ENCODE measurements around the gene CAVIN4. TPM values are rescaled to one million over a fixed set of nuclear protein-coding genes. Genes with fewer than 3 reads are reported as not detected.

Gene CAVIN4
- total RNA-seq, 5 donors from 2014 or later (not counting 1 experiment from before 2014, with no cell fraction given) = 0.13 to 0.26 (median 0.18) TPM; not detected in 1

DNA sequence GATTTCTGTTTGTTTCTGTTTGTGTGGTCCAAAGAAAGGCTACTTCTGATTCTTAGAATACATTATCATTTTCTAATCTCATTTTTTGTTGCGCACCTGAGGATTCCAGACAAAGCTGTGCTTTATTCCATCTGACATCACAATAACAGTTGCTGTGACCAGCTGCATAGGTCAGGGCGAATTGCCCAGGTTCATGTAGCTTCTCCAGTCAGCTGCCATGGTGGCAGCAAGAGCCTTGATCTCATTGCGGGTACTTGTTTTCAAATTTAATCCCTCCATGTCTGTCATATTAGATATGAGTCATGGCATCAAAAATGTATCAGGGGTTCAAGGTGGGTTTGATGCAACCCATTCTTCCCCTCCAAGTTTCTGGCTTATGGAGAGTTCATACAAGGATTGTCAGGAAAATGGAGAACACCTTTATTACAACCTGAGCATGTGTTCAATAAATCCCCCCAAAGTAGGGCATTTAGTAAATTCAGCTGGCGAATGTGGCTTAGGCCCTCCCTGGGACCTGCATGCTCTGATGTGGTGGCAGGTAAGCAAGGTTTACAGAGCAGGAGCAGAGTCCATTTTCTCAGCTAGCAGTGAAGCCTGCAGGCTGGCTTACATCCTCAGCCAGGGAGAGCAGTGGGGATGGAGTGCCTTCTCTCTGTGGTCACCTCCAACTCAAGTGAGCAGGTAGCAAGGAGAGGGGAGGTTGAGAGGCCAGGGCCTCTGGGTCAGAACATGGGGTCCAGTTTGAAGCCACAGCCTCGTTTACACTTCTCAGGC is 13.9 kb downstream of the CAVIN4 start:
- no peaks in the 10 kb centered on the region for H3K27me3 Mint-ChIP-seq
- no peaks in the 10 kb centered on the region for H3K27me3 ChIP-seq (replicated peaks in 1 of 2; ENCODE audit: control insufficient read depth in 2 of 2, extremely low read depth in 1 of 2, insufficient read depth in 2 of 2, low read length in 1 of 2)
- H3K27ac ChIP-seq (ENCODE audit: low read length) = no peak overlapping the region
- H3K36me3 Mint-ChIP-seq = no peaks in the 10 kb centered on the region
- POLR2A ChIA-PET = interaction anchor here in 1 of 2 donors (0.5 kb wide), 1 partner anchor 1369 kb away, joined by 3 read pairs; no protein-coding TSS in a partner anchor
- CTCF ChIA-PET = no interaction called here
- H3K4me3 ChIP-seq (ENCODE audit: control insufficient read depth in 1 of 2, extremely low read depth in 1 of 2, low read length in 1 of 2) = no peak overlapping the region
- H3K36me3 ChIP-seq (ENCODE audit: control insufficient read depth in 2 of 2, extremely low read depth in 1 of 2, insufficient read depth in 1 of 2, low read length in 1 of 2) = no peaks in the 10 kb centered on the region
- peaks cover 0 to 7% (median 6%) of the 10 kb centered on the region in 3 donors for H3K4me1 Mint-ChIP-seq
- no peak overlapping the region for H3K27ac Mint-ChIP-seq
- H3K4me3 Mint-ChIP-seq = no peak overlapping the region
- ATAC-seq (replicated peaks in 1 of 4) (no peak), DNase-seq (no peak)
- no peaks in the 10 kb centered on the region for H3K4me1 ChIP-seq (ENCODE audit: control insufficient read depth in 1 of 2, extremely low read depth in 1 of 2, insufficient read depth in 2 of 2, low read length in 2 of 2)
- H3K9me3 ChIP-seq = no peaks in the 10 kb centered on the region
- 59% methylated on average over 3 of the region's 5 CpGs for WGBS (ENCODE audit: insufficient coverage)
- H3K9me3 Mint-ChIP-seq = no peaks in the 10 kb centered on the region

DNA sequence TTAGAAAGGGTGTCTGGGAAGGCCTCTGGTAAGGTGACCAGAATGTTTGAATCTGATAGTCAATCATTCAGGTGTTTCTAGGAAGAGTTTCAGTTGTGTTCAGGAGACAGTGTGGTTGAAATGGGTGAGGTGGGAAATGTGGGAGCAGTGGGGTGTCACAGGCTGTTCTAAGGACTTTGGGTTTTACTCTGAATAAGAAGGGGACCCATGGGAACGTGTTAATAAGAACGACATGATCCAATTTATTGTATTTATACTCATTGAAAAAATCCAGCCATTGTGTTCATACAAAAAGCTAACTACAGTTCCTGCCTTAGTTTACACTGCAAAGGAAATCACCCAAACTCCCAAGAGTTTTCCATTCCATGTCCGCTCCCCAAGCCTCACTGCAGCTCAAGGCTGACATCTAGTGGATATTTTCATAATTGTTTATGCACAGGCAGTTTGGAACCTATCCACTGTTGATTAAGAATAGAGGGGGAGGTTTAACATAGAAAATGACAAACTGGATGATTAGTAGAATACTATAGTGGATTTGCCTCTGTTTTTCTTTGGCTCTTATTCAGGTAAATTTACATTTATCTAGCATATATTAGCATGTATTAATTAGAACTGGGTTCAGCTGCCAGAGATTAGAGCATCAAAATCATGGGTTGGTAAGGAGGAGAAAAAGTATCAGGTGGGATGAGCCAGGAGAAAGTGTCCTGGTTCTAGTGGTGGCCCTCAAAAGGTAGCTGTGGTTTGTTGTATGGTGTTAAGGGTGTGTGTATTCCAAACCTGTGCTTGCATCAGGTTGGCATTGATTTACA is 17.7 kb downstream of the CAVIN4 start:
- H3K27me3 ChIP-seq (replicated peaks in 1 of 2; ENCODE audit: control insufficient read depth in 2 of 2, extremely low read depth in 1 of 2, insufficient read depth in 2 of 2, low read length in 1 of 2) = no peaks in the 10 kb centered on the region
- no peak overlapping the region for H3K27ac ChIP-seq (ENCODE audit: low read length)
- no peak overlapping the region for H3K4me3 ChIP-seq (ENCODE audit: control insufficient read depth in 1 of 2, extremely low read depth in 1 of 2, low read length in 1 of 2)
- DNase-seq (peak in 2 of 35 experiments; percentile 13 to 67), ATAC-seq (replicated peaks in 1 of 4) (no peak)
- peaks cover 6 to 16% of the 10 kb centered on the region in 2 experiments for H3K4me1 ChIP-seq (ENCODE audit: control insufficient read depth in 1 of 2, extremely low read depth in 1 of 2, insufficient read depth in 2 of 2, low read length in 2 of 2)
- H3K4me1 Mint-ChIP-seq = peaks cover 18 to 28% (median 27%) of the 10 kb centered on the region in 3 donors
- ChIA-PET CTCF (interaction anchor here (0.6 to 1.2 kb wide), 6 partner anchors 26 to 1413 kb away, joined by 3 to 4 read pairs (median 3); partner anchors contain the start of genes MRPL50 (in 1 of the 2) and ZNF189 (in 1 of the 2)), POLR2A (no interaction called here)
- H3K27me3 Mint-ChIP-seq = no peaks in the 10 kb centered on the region
- no peaks in the 10 kb centered on the region for H3K9me3 ChIP-seq
- WGBS (ENCODE audit: insufficient coverage) = no CpG with 5 or more reads among the region's 3 CpGs
- H3K36me3 Mint-ChIP-seq = no peaks in the 10 kb centered on the region
- no peak overlapping the region for H3K4me3 Mint-ChIP-seq
- H3K36me3 ChIP-seq (ENCODE audit: control insufficient read depth in 2 of 2, extremely low read depth in 1 of 2, insufficient read depth in 1 of 2, low read length in 1 of 2) = no peaks in the 10 kb centered on the region
- H3K27ac Mint-ChIP-seq = peak overlapping the region; percentile 5 to 30
- H3K9me3 Mint-ChIP-seq = no peaks in the 10 kb centered on the region

DNA sequence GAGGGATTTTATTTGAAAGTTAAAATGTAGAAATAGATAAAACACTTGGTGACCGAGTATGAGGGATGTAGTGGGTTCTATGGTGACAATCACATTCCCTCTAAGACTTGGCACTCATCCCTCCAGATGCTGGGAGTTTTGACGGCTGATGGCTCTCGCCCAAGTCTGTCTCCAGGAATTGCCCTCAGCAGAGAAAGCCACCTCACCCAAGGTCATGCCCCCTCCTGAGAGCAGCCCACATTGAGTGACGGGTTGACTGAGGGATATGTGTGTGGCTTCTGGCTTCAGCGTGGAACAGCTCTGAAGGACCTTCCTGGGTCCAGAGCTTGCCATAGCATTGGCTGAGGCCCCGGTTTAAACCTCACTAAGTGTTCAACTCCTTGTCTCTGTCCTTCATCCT is 19.4 kb downstream of the CAVIN4 start:
- Histone ChIP-seq H3K27ac (ENCODE audit: low read length) (no peak overlapping the region), H3K9me3 (no peaks in the 10 kb centered on the region), H3K36me3 (ENCODE audit: control insufficient read depth in 2 of 2, extremely low read depth in 1 of 2, insufficient read depth in 1 of 2, low read length in 1 of 2) (no peaks in the 10 kb centered on the region), H3K27me3 (replicated peaks in 1 of 2; ENCODE audit: control insufficient read depth in 2 of 2, extremely low read depth in 1 of 2, insufficient read depth in 2 of 2, low read length in 1 of 2) (no peaks in the 10 kb centered on the region), H3K4me1 (ENCODE audit: control insufficient read depth in 1 of 2, extremely low read depth in 1 of 2, insufficient read depth in 2 of 2, low read length in 2 of 2) (peaks cover 6 to 16% of the 10 kb centered on the region in 2 experiments), H3K4me3 (ENCODE audit: control insufficient read depth in 1 of 2, extremely low read depth in 1 of 2, low read length in 1 of 2) (no peak overlapping the region)
- no CpG with 5 or more reads among the region's 6 CpGs for WGBS (ENCODE audit: insufficient coverage)
- peaks cover 18 to 28% (median 28%) of the 10 kb centered on the region in 3 donors for H3K4me1 Mint-ChIP-seq
- no peaks in the 10 kb centered on the region for H3K9me3 Mint-ChIP-seq
- no peaks in the 10 kb centered on the region for H3K36me3 Mint-ChIP-seq
- ChIA-PET CTCF (interaction anchor here (0.6 kb wide), 2 partner anchors 158 to 239 kb away, joined by 3 to 5 read pairs; no protein-coding TSS in a partner anchor), POLR2A (interaction anchor here in 1 of 2 donors (0.6 kb wide), 1 partner anchor 333 kb away, joined by 6 read pairs; no protein-coding TSS in a partner anchor)
- peak overlapping the region in 1 of 3 donors; percentile 68 for H3K4me3 Mint-ChIP-seq
- ATAC-seq (replicated peaks in 1 of 4) (no peak), DNase-seq (no peak)
- peak overlapping the region in 1 of 2 donors; percentile 73 for H3K27ac Mint-ChIP-seq
- H3K27me3 Mint-ChIP-seq = no peaks in the 10 kb centered on the region

DNA sequence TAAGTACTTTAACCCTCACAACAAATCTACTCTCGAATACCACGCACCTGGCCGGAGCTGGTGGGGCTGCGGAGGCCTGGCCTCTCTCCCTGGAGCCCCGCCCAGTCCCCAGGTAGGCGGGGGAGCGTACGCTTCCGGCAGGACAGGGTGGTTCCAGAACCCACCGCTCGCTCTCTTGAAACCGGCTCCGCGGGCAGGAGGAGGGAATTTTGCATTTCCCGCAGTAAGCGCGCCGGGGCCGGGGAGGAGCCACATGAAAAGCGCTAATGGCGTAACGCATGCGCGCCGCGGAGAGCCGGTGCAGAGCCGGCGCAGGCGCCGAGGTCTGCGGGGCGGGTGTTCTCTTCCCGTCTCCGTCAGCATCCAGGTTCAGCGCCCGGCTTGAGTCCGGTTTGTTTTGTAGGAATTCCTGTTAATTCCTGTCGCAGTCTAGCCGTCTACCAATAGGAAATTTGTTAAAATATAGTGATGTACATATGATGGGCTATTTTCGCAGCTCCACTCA is 20.8 kb downstream of the CAVIN4 start:
- H3K4me1 Mint-ChIP-seq = peaks cover 18 to 28% (median 28%) of the 10 kb centered on the region in 3 donors
- Histone ChIP-seq H3K27me3 (replicated peaks in 1 of 2; ENCODE audit: control insufficient read depth in 2 of 2, extremely low read depth in 1 of 2, insufficient read depth in 2 of 2, low read length in 1 of 2) (no peaks in the 10 kb centered on the region), H3K36me3 (ENCODE audit: control insufficient read depth in 2 of 2, extremely low read depth in 1 of 2, insufficient read depth in 1 of 2, low read length in 1 of 2) (no peaks in the 10 kb centered on the region), H3K9me3 (no peaks in the 10 kb centered on the region), H3K4me1 (ENCODE audit: control insufficient read depth in 1 of 2, extremely low read depth in 1 of 2, insufficient read depth in 2 of 2, low read length in 2 of 2) (peaks cover 6 to 16% of the 10 kb centered on the region in 2 experiments), H3K27ac (ENCODE audit: low read length) (peak overlapping the region; percentile 72), H3K4me3 (ENCODE audit: control insufficient read depth in 1 of 2, extremely low read depth in 1 of 2, low read length in 1 of 2) (peak overlapping the region; percentile 58 to 79)
- peak; percentile 85 to 92 (median 91) for ATAC-seq (replicated peaks in 1 of 4)
- H3K27ac Mint-ChIP-seq = peak overlapping the region; percentile 9 to 73
- WGBS (ENCODE audit: insufficient coverage) = under 1% methylated on average over 34 of the region's 41 CpGs
- ChIA-PET POLR2A (no interaction called here), CTCF (interaction anchor here in 1 of 2 donors (4.1 kb wide), 1 partner anchor 713 kb away, joined by 19 read pairs; no protein-coding TSS in a partner anchor)
- no peaks in the 10 kb centered on the region for H3K36me3 Mint-ChIP-seq
- DNase-seq = peak; percentile 63 to 90 (median 75)
- H3K27me3 Mint-ChIP-seq = no peaks in the 10 kb centered on the region
- H3K4me3 Mint-ChIP-seq = peak overlapping the region; percentile 68 to 80 (median 78)
- H3K9me3 Mint-ChIP-seq = no peaks in the 10 kb centered on the region

DNA sequence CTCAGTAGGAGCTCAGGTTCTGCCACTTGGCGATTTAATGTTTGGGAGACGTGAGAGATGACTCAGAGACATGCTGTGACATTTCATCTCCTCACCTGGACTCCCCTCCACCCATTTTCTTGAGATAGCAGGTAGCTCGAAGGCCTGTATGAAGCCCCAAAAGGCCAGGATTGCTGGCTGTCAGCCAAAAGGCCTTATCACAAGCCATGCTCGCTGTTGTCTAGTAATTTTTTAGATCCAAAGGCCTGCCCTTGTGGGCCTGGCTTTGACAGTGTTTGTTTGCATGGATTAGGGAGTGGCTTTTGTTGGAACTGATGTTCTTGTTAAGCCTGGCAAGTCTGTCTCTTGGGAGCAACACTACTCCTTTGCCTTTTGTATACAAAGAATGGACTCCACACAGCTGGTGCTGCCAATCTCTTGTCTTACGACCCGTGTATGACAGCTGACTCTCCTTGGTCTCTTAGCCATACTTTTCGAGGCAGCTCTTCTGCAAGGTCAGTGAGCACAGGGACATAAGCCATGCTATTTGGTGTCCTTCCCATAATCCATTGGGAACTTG is 22.7 kb downstream of the CAVIN4 start:
- Histone ChIP-seq H3K4me3 (ENCODE audit: control insufficient read depth in 1 of 2, extremely low read depth in 1 of 2, low read length in 1 of 2) (no peak overlapping the region), H3K27me3 (replicated peaks in 1 of 2; ENCODE audit: control insufficient read depth in 2 of 2, extremely low read depth in 1 of 2, insufficient read depth in 2 of 2, low read length in 1 of 2) (peaks cover 0 to 2% of the 10 kb centered on the region in 2 experiments), H3K4me1 (ENCODE audit: control insufficient read depth in 1 of 2, extremely low read depth in 1 of 2, insufficient read depth in 2 of 2, low read length in 2 of 2) (peaks cover 6 to 16% of the 10 kb centered on the region in 2 experiments), H3K9me3 (no peaks in the 10 kb centered on the region), H3K27ac (ENCODE audit: low read length) (no peak overlapping the region), H3K36me3 (ENCODE audit: control insufficient read depth in 2 of 2, extremely low read depth in 1 of 2, insufficient read depth in 1 of 2, low read length in 1 of 2) (no peaks in the 10 kb centered on the region)
- Mint-ChIP-seq H3K9me3 (no peaks in the 10 kb centered on the region), H3K4me3 (peak overlapping the region in 1 of 3 donors; percentile 6), H3K4me1 (peaks cover 18 to 28% (median 28%) of the 10 kb centered on the region in 3 donors), H3K36me3 (no peaks in the 10 kb centered on the region), H3K27me3 (no peaks in the 10 kb centered on the region), H3K27ac (no peak overlapping the region)
- POLR2A ChIA-PET = no interaction called here
- CTCF ChIA-PET = interaction anchor here (0.5 to 4.1 kb wide), 4 partner anchors 711 to 1467 kb away, joined by 3 to 19 read pairs (median 5); no protein-coding TSS in a partner anchor
- no peak for DNase-seq
- no peak for ATAC-seq (replicated peaks in 1 of 4)
- 100% methylated on average over 3 of the region's 7 CpGs for WGBS (ENCODE audit: insufficient coverage)

Measured in T-cell (primary cell).